Choroid plexus epithelial cell (primary cell): ENCODE results near the gene TSPAN16.
"Not testable (repeated sequence)": the region's sequence is repeated elsewhere in the genome, so short reads cannot be mapped to it uniquely, and the experiment has no call there.

Experiments
- DNase-seq: peaks from one replicate; pipeline ENCODE4 v3.0.0-alpha.2; 2010; ENCODE audit warnings: low read depth
- H3K4me3 ChIP-seq: 2 replicates; pipeline ENCODE4 v1.5.1; 2011; ENCODE audit warnings: low read depth, mild to moderate bottlenecking, control low read depth, low read length, moderate library complexity
- CTCF ChIP-seq: conservative IDR thresholded peaks from 2 replicates; pipeline ENCODE4 v1.5.1; 2011; ENCODE audit warnings: low read depth, mild to moderate bottlenecking, control low read depth, inconsistent platforms, low read length, moderate library complexity

Gene TSPAN16

GRCh38 chr19:11337080-11337479, 41.1 kb downstream of the TSPAN16 start:
- no peak overlapping the region for H3K4me3 ChIP-seq
- no peak for TF ChIP-seq CTCF
- DNase-seq = no peak

GRCh38 chr19:11338121-11338520, 42.2 kb downstream of the TSPAN16 start:
- TF ChIP-seq CTCF = no peak

GRCh38 chr19:11338569-11339253, 42.8 kb downstream of the TSPAN16 start:
- no peak for TF ChIP-seq CTCF
- no peak for DNase-seq
- no peak overlapping the region for H3K4me3 ChIP-seq

More at GRCh38 chr19:11338121-11338520, 42.2 kb downstream of the TSPAN16 start:
- H3K4me3 ChIP-seq = no peak overlapping the region
- DNase-seq = no peak

- DNase-seq = peak; percentile 89
- H3K4me3 ChIP-seq = peak within 1 kb of the TSS; percentile 26
- TF ChIP-seq CTCF = no peak
These were observed 43.5 kb downstream of the TSPAN16 start, which contains the start of gene RAB3D for GRCh38 chr19:11339254-11340098. Gene RAB3D, minus strand, starts transcription at chr19:11339657. Its CDS starts 2,258 bp downstream, at chr19:11337399.

- not testable (repeated sequence) for H3K4me3 ChIP-seq, DNase-seq
These were observed 44.1 kb downstream of the TSPAN16 start for GRCh38 chr19:11340099-11340467.

- no peak for DNase-seq
- no peak overlapping the region for H3K4me3 ChIP-seq
- TF ChIP-seq CTCF = no peak
These were observed 46.5 kb downstream of the TSPAN16 start for GRCh38 chr19:11342429-11342828.

GRCh38 chr19:11345122-11345803, 49.3 kb downstream of the TSPAN16 start:
- peak overlapping the region; percentile 83 for H3K4me3 ChIP-seq
- no peak for TF ChIP-seq CTCF
- DNase-seq = no peak
